Ishikawa (cell line): Measurements from ENCODE around the gene PUSL1.

ENCODE experiments used
- CEBPB ChIP-seq: IDR thresholded peaks from 2 replicates; pipeline ENCODE4 v1.6.1; 2012
- EGR1 ChIP-seq: IDR thresholded peaks from 2 replicates; pipeline ENCODE4 v1.6.1; 2012
- EP300 ChIP-seq: IDR thresholded peaks from 2 replicates; pipeline ENCODE4 v1.6.1; 2012; ENCODE audit warnings: borderline replicate concordance
- NFIC ChIP-seq: IDR thresholded peaks from 2 replicates; pipeline ENCODE4 v1.6.1; 2012
- TAF1 ChIP-seq: IDR thresholded peaks from 2 replicates; pipeline ENCODE4 v1.6.1; 2012; ENCODE audit warnings: low read depth, mild to moderate bottlenecking
- TEAD4 ChIP-seq: IDR thresholded peaks from 2 replicates; pipeline ENCODE4 v1.6.1; 2012

- TF ChIP-seq TAF1 (no peak), EGR1 (no peak), TEAD4 (no peak), EP300 (no peak), NFIC (no peak), CEBPB (no peak)
Measured at GRCh38 chr1:1340185-1340584, 31.8 kb downstream of the PUSL1 start.
